ENCODE measurements around the gene MCCD1.
A peak's percentile ranks its signal among the peaks of the same experiment; 100 is the strongest.

MCCD1 gene

GRCh38 chr6:31545291-31545690, 16.5 kb downstream of the MCCD1 start:
- TF ChIP-seq EZH2phosphoT487 (IDR thresholded peaks at IDR 0.05; ENCODE audit: borderline replicate concordance, low read length) (no peak), CTCF (IDR thresholded peaks at IDR 0.05; ENCODE audit: low read depth, low read length, poor library complexity, severe bottlenecking) (no peak)
- Histone ChIP-seq H3K79me2 (ENCODE audit: control insufficient read depth, low read length) (peaks cover 44% of the 10 kb centered on the region), H3K36me3 (ENCODE audit: control insufficient read depth, low read length) (peaks cover 38% of the 10 kb centered on the region), H3K9me3 (ENCODE audit: control insufficient read depth, insufficient read depth, low read length) (no peaks in the 10 kb centered on the region), H4K20me1 (ENCODE audit: control insufficient read depth, insufficient read depth, low read depth, low read length) (peaks cover 7% of the 10 kb centered on the region; the same call in 1 of the 2 replicates), H3K9me2 (replicated peaks; ENCODE audit: control insufficient read depth, low read length) (no peaks in the 10 kb centered on the region), H3K4me2 (ENCODE audit: low read length) (peak overlapping the region; percentile 6; the same call in 1 of the 2 replicates), H3F3A (ENCODE audit: control insufficient read depth, insufficient read depth) (peaks cover 22% of the 10 kb centered on the region), H3K4me3 (ENCODE audit: low read length) (no peak overlapping the region), H3K27me3 (ENCODE audit: control insufficient read depth, low read length) (no peaks in the 10 kb centered on the region), H3K4me1 (ENCODE audit: control insufficient read depth, low read length) (peaks cover 62% of the 10 kb centered on the region), H3K27ac (ENCODE audit: low read depth, low read length) (no peak overlapping the region)

DNA sequence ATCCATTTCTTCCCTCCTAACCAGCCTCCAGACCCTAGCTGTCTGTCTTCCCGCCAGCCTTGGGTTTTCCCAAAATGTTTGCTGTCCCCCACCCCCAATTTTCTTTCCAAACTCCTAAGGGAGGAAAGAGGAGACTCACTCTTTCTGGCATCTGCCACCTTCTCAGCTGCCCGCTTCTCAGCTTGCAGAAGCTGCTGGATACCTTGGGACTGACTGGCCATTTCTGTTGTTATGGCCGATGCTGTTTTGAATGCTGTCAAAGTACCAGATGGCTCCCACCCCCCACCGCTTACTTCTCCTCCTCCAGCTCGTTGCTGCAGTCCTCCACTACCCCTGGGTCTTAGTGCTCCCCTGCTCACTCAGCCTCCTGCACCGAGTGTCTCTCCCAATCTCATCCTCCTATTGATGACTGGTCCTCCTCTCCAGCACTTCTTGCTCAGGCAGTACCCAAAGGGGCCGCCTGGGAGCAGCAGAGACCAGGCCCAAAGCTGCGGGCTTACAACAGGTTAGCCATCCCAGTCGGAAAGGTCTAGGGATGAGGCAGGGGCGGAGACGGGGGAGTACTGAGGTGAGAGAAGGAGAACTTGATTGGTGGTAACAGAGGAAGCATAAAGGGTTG, 17.7 kb downstream of the MCCD1 start, which contains the start of gene ATP6V1G2:
TSS of gene ATP6V1G2 (minus strand) at position 270 of the 619 bp plus-strand sequence. CDS start at position 221, 49 bp downstream.
- Histone ChIP-seq H3K4me1 (ENCODE audit: control insufficient read depth, low read length) (peaks cover 65% of the 10 kb centered on the region), H3K36me3 (ENCODE audit: control insufficient read depth, low read length) (peaks cover 31% of the 10 kb centered on the region), H3K4me3 (ENCODE audit: low read length) (peak within 1 kb of the TSS; percentile 81), H4K20me1 (ENCODE audit: control insufficient read depth, insufficient read depth, low read depth, low read length) (no peaks in the 10 kb centered on the region), H3K9me3 (ENCODE audit: control insufficient read depth, insufficient read depth, low read length) (no peaks in the 10 kb centered on the region), H3F3A (ENCODE audit: control insufficient read depth, insufficient read depth) (peaks cover 22% of the 10 kb centered on the region), H3K9me2 (replicated peaks; ENCODE audit: control insufficient read depth, low read length) (no peaks in the 10 kb centered on the region), H3K79me2 (ENCODE audit: control insufficient read depth, low read length) (peaks cover 33% of the 10 kb centered on the region), H3K4me2 (ENCODE audit: low read length) (peak within 1 kb of the TSS; percentile 95), H3K27me3 (ENCODE audit: control insufficient read depth, low read length) (no peaks in the 10 kb centered on the region), H3K27ac (ENCODE audit: low read depth, low read length) (peak within 1 kb of the TSS; percentile 65)
- no peak for TF ChIP-seq EZH2phosphoT487 (IDR thresholded peaks at IDR 0.05; ENCODE audit: borderline replicate concordance, low read length)
- peak; percentile 99 for TF ChIP-seq CTCF (IDR thresholded peaks at IDR 0.05; ENCODE audit: low read depth, low read length, poor library complexity, severe bottlenecking)

DNA sequence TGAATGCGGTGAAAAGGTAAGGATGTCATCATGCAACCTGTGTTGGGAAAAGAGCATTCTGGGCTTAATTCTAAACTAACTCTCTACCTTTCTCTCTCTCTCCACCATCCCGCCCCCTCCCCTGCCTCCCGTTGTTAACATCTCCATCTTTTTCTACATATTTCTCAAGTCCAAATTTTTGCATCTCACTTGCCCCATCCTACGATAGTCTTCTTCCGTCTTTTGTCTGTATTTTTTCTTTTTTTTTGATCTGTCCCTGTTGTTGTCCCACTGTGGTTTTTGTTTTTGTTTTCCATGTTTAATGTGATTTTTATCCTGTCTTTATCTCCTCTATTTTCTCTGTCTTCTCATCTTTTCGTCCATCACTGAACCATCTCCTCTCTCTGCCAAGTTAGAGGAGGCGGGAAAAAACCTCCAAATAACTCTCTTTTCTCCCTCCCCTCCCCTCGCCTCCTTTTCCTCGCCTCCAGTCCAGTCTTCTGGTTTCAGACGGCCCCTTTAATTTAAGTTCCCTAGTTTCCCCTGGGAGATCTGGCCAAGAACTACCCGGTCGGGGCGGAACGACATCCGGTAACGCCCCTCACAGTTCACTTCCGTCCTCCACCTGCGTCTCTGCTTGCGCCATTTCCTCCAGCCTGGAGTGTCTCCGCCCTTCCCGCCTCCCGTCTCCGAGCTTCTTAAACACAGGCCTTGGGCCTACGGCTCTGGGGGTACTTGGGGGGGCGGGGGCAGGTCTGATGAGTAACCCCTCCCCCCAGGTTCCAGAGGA, 18.4 kb downstream of the MCCD1 start, which contains the start of gene NFKBIL1:
TSS of gene NFKBIL1 (plus strand) at position 651 of the 769 bp plus-strand sequence. CDS start at position 738, 87 bp downstream.
- Histone ChIP-seq H3K4me1 (ENCODE audit: control insufficient read depth, low read length) (peaks cover 66% of the 10 kb centered on the region), H3K9me2 (replicated peaks; ENCODE audit: control insufficient read depth, low read length) (no peaks in the 10 kb centered on the region), H3K4me3 (ENCODE audit: low read length) (peak within 1 kb of the TSS; percentile 81), H3F3A (ENCODE audit: control insufficient read depth, insufficient read depth) (peaks cover 22% of the 10 kb centered on the region), H3K79me2 (ENCODE audit: control insufficient read depth, low read length) (peaks cover 26% of the 10 kb centered on the region), H3K27ac (ENCODE audit: low read depth, low read length) (peak within 1 kb of the TSS; percentile 65), H3K36me3 (ENCODE audit: control insufficient read depth, low read length) (peaks cover 26% of the 10 kb centered on the region), H3K27me3 (ENCODE audit: control insufficient read depth, low read length) (no peaks in the 10 kb centered on the region), H4K20me1 (ENCODE audit: control insufficient read depth, insufficient read depth, low read depth, low read length) (no peaks in the 10 kb centered on the region), H3K9me3 (ENCODE audit: control insufficient read depth, insufficient read depth, low read length) (no peaks in the 10 kb centered on the region), H3K4me2 (ENCODE audit: low read length) (peak within 1 kb of the TSS; percentile 95)
- no peak for TF ChIP-seq EZH2phosphoT487 (IDR thresholded peaks at IDR 0.05; ENCODE audit: borderline replicate concordance, low read length)
- peak; percentile 8 for TF ChIP-seq CTCF (IDR thresholded peaks at IDR 0.05; ENCODE audit: low read depth, low read length, poor library complexity, severe bottlenecking)

Data from DOHH2 (cell line).